Stimulated activated memory B cell treated with anti-CD40 and anti-IgM and Interleukin-4, amounts not matched to agents 10 μg/mL and 1 μg/mL and 100 μg/mL, for 72 hours (primary cell): ENCODE results near the gene AP1M2.
"Not testable (repeated sequence)": the region's sequence is repeated elsewhere in the genome, so short reads cannot be mapped to it uniquely, and the experiment has no call there.

ENCODE experiments used
- ATAC-seq: fragments of 150-1000 bp; cut with Tn5 transposase; 2 replicates; pipeline ENCODE4 v1.10.0; 2021
- H3K27ac Mint-ChIP-seq: one replicate; pipeline ENCODE4 v1.8.0; 2022; ENCODE audit warnings: mild to moderate bottlenecking, mixed read lengths
- H3K27me3 Mint-ChIP-seq: one replicate; pipeline ENCODE4 v1.8.0; 2022; ENCODE audit warnings: mixed read lengths
- H3K36me3 Mint-ChIP-seq: one replicate; pipeline ENCODE4 v1.8.0; 2022; ENCODE audit warnings: mixed read lengths
- H3K4me1 Mint-ChIP-seq: one replicate; pipeline ENCODE4 v1.8.0; 2022; ENCODE audit warnings: mixed read lengths
- H3K4me3 Mint-ChIP-seq: one replicate; pipeline ENCODE4 v1.8.0; 2022; ENCODE audit warnings: mild to moderate bottlenecking, moderate library complexity, mixed read lengths
- H3K9me3 Mint-ChIP-seq: one replicate; pipeline ENCODE4 v1.8.0; 2022; ENCODE audit warnings: mixed read lengths

Gene AP1M2

GRCh38 chr19:10577951-10578350 lies 9.2 kb downstream of the AP1M2 start:
- no peaks in the 10 kb centered on the region for H3K36me3 Mint-ChIP-seq
- H3K4me1 Mint-ChIP-seq: peaks cover 13% of the 10 kb centered on the region
- no peaks in the 10 kb centered on the region for H3K27me3 Mint-ChIP-seq

GRCh38 chr19:10575011-10575716 lies 11.9 kb downstream of the AP1M2 start:
- Mint-ChIP-seq H3K27me3 (no peaks in the 10 kb centered on the region), H3K4me3 (no peak overlapping the region), H3K27ac (no peak overlapping the region), H3K9me3 (no peaks in the 10 kb centered on the region), H3K4me1 (peaks cover 15% of the 10 kb centered on the region), H3K36me3 (no peaks in the 10 kb centered on the region)
- ATAC-seq: no peak

More at GRCh38 chr19:10577951-10578350, 9.2 kb downstream of the AP1M2 start:
- no peak overlapping the region for H3K4me3 Mint-ChIP-seq
- no peaks in the 10 kb centered on the region for H3K9me3 Mint-ChIP-seq
- no peak for ATAC-seq
- no peak overlapping the region for H3K27ac Mint-ChIP-seq

DNA sequence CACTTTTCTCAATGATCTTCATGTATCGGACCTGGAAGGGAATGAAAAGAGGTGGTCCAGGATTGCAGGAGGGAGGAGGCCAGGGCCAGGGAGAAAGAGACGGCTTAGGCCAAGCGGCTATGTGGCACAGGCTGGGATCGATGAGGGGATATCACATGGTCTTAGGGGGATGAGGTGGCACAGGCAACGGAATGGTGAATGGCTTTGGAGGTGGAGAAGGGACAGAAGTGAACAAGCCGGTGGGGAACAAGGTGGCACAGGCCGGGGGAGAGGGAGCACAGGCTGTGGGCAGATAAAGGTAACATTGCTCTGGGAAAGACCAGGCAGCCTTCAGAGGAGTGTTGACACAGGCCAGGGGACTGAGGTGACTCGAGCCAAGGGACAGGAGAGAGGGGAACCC lies 12.7 kb downstream of the AP1M2 start:
- H3K4me1 Mint-ChIP-seq: peaks cover 17% of the 10 kb centered on the region
- no peaks in the 10 kb centered on the region for H3K36me3 Mint-ChIP-seq
- no peak overlapping the region for H3K4me3 Mint-ChIP-seq
- H3K27ac Mint-ChIP-seq: no peak overlapping the region
- ATAC-seq: no peak
- no peaks in the 10 kb centered on the region for H3K9me3 Mint-ChIP-seq
- no peaks in the 10 kb centered on the region for H3K27me3 Mint-ChIP-seq

GRCh38 chr19:10573793-10574192 lies 13.3 kb downstream of the AP1M2 start:
- not testable (repeated sequence) for H3K36me3 Mint-ChIP-seq, H3K4me3 Mint-ChIP-seq, H3K27me3 Mint-ChIP-seq, H3K9me3 Mint-ChIP-seq, H3K27ac Mint-ChIP-seq, ATAC-seq
- peaks cover 23% of the 10 kb centered on the region for H3K4me1 Mint-ChIP-seq

DNA sequence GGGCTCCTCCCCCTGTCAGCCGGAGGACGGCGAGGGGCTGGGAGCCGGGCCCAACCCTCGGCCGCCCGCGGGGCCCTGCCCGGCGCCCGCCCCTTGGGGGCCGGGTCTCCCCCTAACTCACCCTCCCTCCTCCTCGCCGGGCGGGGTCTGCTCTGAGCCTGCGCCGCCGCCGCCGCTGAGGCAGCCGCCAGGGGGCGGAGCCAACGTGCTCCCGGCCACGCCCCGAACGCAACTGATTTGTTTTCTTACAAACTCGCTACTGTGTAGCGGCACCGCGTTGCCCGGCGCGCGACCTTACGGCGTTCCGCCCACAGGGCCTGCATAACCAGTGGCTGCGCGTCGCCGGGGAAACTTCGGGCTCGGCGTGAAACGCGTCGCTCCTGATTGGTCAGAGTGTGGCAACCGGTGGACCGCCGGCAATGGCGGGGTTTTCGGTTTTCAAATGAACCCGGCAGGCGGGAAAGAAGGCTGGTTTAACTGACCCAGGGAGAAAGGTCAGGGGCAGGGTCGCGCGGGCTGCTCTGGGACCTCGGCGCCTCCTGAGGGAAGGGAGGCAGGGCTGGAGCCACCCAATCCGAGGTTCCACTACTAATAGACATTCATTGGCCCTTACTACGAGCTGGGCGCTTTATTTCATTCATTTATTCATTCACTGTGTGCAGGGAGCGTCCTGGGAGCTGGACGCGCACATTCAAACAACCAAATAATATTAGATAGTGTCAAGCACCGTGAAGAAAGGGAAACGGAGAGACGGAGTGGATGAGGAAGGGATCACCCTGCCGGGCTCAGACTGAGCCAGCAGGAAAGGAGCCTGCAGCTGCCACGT lies 18.1 kb downstream of the AP1M2 start, which contains the start of gene CDKN2D:
Gene CDKN2D (minus strand): TSS at position 154 of the 826 bp plus-strand sequence. CDS start 326 bp downstream, outside the sequence.
- H3K4me1 Mint-ChIP-seq: peaks cover 60% of the 10 kb centered on the region
- H3K27me3 Mint-ChIP-seq: no peaks in the 10 kb centered on the region
- H3K4me3 Mint-ChIP-seq: peak within 1 kb of the TSS; percentile 82
- H3K27ac Mint-ChIP-seq: peak within 1 kb of the TSS; percentile 86
- peak; percentile 88 for ATAC-seq
- no peaks in the 10 kb centered on the region for H3K9me3 Mint-ChIP-seq
- no peaks in the 10 kb centered on the region for H3K36me3 Mint-ChIP-seq

DNA sequence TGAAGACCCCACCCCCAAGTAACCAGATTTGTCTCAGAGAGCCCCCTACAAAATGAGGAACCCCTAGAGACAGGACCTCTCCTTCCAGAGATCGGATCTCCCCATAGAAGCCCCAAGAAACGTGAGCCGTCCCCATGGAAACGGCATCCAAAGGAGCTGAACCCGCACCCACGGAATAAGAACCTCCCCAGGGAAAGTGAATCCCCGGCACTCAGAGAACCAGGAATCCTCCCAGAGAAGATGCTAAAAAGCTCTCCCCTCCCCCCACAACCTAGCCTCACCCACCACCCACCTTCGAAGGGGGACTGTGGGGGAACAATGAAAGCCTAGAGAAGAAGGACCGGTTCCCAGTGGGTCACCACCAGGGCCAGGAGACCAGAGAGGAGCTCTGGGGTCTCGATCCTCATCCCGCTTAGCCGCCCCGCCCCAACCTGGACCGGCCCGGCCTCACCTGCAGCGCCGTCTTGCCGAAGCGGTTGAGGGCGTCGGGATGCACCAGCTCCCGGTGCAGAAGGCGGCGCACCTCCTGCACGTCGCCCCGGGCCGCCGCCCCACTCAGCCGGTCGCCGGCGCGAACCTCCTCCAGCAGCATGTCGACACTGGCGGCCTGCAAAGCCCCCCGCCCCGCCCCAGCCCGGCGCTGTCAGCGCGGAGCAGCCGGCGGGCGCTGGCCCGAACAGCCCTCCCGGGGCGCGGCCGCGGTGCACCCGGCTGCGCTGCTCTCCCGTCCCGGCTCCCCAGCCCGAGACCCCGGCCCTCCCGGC lies 18.9 kb downstream of the AP1M2 start:
- no peaks in the 10 kb centered on the region for H3K27me3 Mint-ChIP-seq
- H3K9me3 Mint-ChIP-seq: no peaks in the 10 kb centered on the region
- ATAC-seq: no peak
- H3K4me1 Mint-ChIP-seq: peaks cover 60% of the 10 kb centered on the region
- H3K27ac Mint-ChIP-seq: peak overlapping the region; percentile 86
- peak overlapping the region; percentile 82 for H3K4me3 Mint-ChIP-seq
- H3K36me3 Mint-ChIP-seq: no peaks in the 10 kb centered on the region

- H3K9me3 Mint-ChIP-seq: no peaks in the 10 kb centered on the region
- peaks cover 59% of the 10 kb centered on the region for H3K4me1 Mint-ChIP-seq
- ATAC-seq: no peak
- no peaks in the 10 kb centered on the region for H3K36me3 Mint-ChIP-seq
- peak overlapping the region; percentile 86 for H3K27ac Mint-ChIP-seq
- peak overlapping the region; percentile 82 for H3K4me3 Mint-ChIP-seq
- H3K27me3 Mint-ChIP-seq: no peaks in the 10 kb centered on the region
These were observed 19.5 kb downstream of the AP1M2 start for GRCh38 chr19:10567656-10568055.

DNA sequence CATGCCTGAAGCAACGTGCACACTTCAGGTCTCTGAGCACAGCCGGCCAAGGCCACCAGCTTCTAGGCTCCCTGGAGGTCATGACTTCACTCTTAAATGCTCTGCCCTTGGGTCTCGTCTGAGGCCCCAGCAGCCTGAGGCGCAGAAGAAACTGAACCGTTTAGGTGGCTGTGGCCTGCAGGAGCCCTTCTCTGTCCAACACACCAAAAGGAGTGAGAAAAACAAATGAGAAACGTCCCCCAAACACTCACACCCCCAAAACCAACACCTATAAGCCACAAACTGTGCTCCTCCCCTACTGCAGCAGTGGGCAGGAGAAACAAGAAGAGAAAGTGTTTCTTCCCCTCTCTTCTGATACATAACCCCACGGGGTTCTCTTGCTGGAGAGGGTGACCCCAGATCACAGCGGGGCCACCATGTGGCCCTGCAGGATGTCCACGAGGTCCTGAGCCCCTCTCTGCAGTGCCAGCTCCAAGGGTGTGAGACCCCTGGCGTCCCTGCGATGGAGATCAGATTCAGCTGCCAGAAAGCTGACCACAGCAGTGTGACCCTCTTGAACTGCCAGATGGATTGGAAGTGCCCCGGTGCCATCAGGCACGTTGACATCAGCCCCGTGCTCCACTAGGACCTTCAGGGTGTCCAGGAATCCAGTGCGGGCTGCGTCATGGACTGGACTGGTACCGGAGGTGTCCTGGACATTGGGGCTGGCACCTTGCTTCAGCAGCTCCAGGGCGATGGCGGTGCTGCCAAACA lies 20.3 kb downstream of the AP1M2 start:
- H3K4me3 Mint-ChIP-seq: peak overlapping the region; percentile 82
- H3K9me3 Mint-ChIP-seq: no peaks in the 10 kb centered on the region
- H3K4me1 Mint-ChIP-seq: peaks cover 50% of the 10 kb centered on the region
- H3K36me3 Mint-ChIP-seq: peaks cover under 1% of the 10 kb centered on the region
- H3K27ac Mint-ChIP-seq: peak overlapping the region; percentile 86
- no peaks in the 10 kb centered on the region for H3K27me3 Mint-ChIP-seq
- ATAC-seq: peak; percentile 45

DNA sequence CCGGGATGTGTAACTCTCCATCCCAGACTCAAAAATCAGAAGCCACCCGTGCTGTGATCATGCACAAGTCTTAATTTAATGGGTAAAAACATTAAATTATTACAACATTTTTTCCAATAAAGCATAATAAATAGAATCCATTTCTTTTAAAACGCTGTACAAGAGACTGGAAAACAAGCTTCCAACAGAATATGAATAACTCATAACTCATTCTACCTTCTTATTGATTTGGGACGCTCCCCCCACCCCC lies 20.8 kb downstream of the AP1M2 start:
- Mint-ChIP-seq H3K27me3 (no peaks in the 10 kb centered on the region), H3K9me3 (no peaks in the 10 kb centered on the region), H3K27ac (peak overlapping the region; percentile 86), H3K36me3 (peaks cover 5% of the 10 kb centered on the region), H3K4me3 (peak overlapping the region; percentile 82), H3K4me1 (peaks cover 50% of the 10 kb centered on the region)
- ATAC-seq: no peak

DNA sequence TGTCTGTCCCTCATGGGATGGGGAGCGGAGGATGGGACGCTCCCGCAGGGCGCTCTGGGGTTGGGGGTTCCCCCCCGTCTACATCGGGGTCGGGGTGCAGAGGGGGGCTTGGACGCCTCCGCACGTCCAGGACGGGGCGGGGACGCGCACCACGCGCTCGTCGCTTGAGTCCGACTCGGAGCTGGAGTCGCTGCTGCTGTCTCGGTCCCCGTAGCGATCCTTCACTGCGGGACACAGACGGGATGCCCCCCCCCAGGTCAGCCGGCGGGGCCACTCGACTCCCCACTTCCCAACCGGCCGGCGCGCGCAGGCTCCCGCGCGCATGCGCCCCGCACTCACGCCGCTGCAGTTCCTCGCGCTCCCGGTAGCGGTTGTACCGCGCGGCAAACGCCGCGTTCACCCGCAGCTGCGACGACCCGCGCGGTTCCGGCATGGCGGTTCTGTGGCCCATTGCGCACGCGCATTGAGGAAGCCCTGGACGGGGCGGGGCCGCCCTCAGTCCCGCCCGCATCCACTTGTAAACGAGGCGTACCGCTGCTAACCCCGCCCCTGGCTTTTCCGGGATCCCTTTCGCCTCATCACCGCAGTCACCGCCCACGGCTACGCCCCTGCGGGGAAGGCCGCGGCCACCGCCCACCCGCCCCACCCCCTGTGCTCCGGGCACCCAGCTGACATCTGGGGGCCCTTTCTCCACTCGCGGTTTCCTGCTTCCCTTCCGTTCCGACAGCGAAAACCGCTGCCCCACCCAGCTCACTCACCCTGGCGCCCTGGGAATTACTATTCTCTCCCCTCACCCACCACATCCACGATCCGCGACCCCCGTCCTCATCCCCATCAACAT lies 21.3 kb downstream of the AP1M2 start, which contains the start of gene KRI1:
Gene KRI1 (minus strand): TSS at position 444 of the 841 bp plus-strand sequence. CDS start 11 bp downstream, at position 433.
- Mint-ChIP-seq H3K27ac (peak within 1 kb of the TSS; percentile 86), H3K9me3 (no peaks in the 10 kb centered on the region), H3K36me3 (peaks cover 11% of the 10 kb centered on the region), H3K27me3 (no peaks in the 10 kb centered on the region), H3K4me3 (peak within 1 kb of the TSS; percentile 82), H3K4me1 (peaks cover 49% of the 10 kb centered on the region)
- ATAC-seq: peak; percentile 80

- peak overlapping the region; percentile 86 for H3K27ac Mint-ChIP-seq
- peaks cover 44% of the 10 kb centered on the region for H3K4me1 Mint-ChIP-seq
These were observed 22.0 kb downstream of the AP1M2 start for GRCh38 chr19:10565028-10565566.

GRCh38 chr19:10562609-10563008 lies 24.5 kb downstream of the AP1M2 start:
- Mint-ChIP-seq H3K36me3 (peaks cover 35% of the 10 kb centered on the region), H3K27ac (no peak overlapping the region)

More at GRCh38 chr19:10565028-10565566, 22.0 kb downstream of the AP1M2 start:
- H3K9me3 Mint-ChIP-seq: no peaks in the 10 kb centered on the region
- H3K4me3 Mint-ChIP-seq: peak overlapping the region; percentile 82
- peaks cover 17% of the 10 kb centered on the region for H3K36me3 Mint-ChIP-seq
- H3K27me3 Mint-ChIP-seq: no peaks in the 10 kb centered on the region
- peak; percentile 17 for ATAC-seq

DNA sequence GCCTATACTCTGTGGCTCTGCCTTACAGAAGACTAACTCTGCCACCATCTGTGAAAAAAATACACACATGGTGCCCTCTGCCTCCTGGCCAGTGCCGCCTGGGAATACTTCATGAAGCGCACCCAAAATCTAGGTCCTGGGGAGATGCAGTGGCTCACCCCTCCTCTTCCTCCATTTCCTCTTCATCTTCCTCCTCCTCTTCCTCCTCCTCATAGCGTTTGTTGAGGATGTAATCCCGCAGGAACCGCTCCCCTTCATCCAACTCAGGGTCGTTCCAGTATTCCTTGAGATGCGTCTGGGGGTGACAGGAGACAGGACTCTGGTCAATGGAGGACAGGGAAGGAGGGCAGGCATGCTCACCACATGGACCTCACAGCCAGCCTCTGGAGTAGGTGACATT lies 27.0 kb downstream of the AP1M2 start:
- no peak overlapping the region for H3K4me3 Mint-ChIP-seq
- H3K9me3 Mint-ChIP-seq: no peaks in the 10 kb centered on the region
- H3K4me1 Mint-ChIP-seq: peaks cover 30% of the 10 kb centered on the region
- no peaks in the 10 kb centered on the region for H3K27me3 Mint-ChIP-seq
- peaks cover 35% of the 10 kb centered on the region for H3K36me3 Mint-ChIP-seq
- no peak for ATAC-seq
- no peak overlapping the region for H3K27ac Mint-ChIP-seq

More at GRCh38 chr19:10562609-10563008, 24.5 kb downstream of the AP1M2 start:
- no peaks in the 10 kb centered on the region for H3K27me3 Mint-ChIP-seq
- H3K9me3 Mint-ChIP-seq: no peaks in the 10 kb centered on the region
- ATAC-seq: no peak
- H3K4me3 Mint-ChIP-seq: no peak overlapping the region
- H3K4me1 Mint-ChIP-seq: peaks cover 42% of the 10 kb centered on the region
